Measurements from ENCODE around the gene TMEM45A. TPM values are rescaled to one million over a fixed set of nuclear protein-coding genes. Genes with fewer than 3 reads are reported as not detected.
"Not testable (repeated sequence)": the region's sequence is repeated elsewhere in the genome, so short reads cannot be mapped to it uniquely, and the experiment has no call there.

TMEM45A gene
- 20.6 TPM for total RNA-seq

DNA sequence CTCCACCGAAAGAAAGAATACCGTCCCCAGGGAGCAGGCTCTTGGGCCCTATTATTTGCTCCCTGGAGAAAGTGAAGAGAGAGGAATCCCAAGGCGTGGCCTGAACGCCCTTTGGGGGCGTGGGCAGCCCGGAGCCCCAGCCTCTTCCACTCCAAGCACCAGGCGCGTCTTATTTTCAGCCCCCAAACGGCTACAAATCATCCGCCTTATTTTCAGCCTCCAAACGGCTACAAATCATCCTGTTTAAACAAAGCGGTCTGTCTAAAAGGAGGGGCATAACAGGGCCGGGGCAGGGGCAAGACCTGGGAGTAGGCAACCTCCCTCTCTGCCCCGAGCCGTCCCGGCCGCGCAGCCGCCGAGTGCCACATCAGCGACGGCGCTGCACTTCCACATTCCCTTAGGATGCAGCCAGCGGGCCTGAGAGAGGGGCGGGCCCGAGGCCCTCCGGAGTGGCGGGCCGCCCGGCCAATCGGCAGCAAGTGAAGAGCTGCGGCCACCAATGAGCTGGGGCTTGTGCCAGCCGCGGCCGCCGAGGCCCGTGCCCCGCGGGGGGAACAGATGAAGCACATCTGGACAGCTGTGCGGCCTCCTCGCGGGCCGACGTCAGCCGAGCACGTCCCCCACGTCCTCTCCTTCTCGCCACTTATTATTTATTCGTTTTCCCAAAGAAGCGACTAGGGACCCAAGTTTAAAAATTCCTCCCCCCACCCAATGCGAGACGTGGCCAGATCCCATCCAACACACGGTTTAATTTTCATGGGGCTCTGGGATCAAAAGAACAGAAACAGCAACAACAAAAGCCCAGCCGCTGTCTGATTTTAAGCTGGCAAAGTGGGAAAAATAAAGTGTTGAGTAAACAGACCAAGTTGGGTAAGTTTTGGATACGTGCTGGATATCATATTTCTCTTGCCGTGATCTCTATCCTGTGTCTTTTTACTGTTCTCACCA lies at the start of gene TMEM45A:
TMEM45A (plus strand) TSS at position 561 of the 948 bp plus-strand sequence. CDS start 62,593 bp downstream, outside the sequence.
- ATAC-seq: peak; percentile 100
- peak; percentile 97 for DNase-seq (ENCODE audit: low spot score)
- intact Hi-C loops (cut with DNase I): no loop called here

- DNase-seq (ENCODE audit: low spot score) (no peak), ATAC-seq (no peak)
- intact Hi-C loops (cut with DNase I): no loop called here
These were observed 48.7 kb upstream of the TMEM45A start for GRCh38 chr3:100443690-100444089.

DNA sequence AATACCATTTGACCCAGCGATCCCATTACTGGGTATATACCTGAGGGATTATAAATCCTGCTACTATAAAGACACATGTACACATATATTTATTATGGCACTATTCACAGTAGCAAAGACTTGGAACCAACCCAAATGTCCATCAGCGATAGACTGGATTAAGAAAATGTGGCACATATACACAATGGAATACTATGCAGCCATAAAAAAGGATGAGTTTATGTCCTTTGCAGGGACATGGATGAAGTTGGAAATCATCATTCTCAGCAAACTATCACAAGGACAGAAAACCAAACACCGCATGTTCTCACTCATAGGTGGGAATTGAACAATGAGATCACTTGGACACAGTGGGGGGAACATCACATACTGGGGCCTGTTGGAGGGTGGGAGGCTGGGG lies 45.4 kb upstream of the TMEM45A start:
- DNase-seq (ENCODE audit: low spot score); ATAC-seq; intact Hi-C loops (cut with DNase I): not testable (repeated sequence)

DNA sequence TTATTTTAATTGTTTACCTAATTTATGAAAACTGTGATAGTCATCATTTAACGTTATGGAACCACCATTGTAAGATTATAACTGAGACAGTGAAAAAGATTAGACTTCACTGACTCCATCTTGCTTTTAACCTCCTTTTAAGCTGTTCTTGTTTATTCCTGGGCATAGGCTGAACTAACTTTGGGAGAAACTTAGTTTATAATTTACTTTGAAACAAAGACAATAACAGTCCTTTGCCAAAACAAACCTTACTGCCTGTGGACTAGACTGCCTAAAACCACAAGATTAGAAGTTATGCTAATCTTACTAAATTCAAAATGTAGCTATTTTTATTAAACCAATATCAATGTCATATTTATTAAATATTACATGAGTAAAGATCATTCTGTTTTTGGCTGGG lies 44.3 kb upstream of the TMEM45A start:
- ATAC-seq (no peak), DNase-seq (ENCODE audit: low spot score) (no peak)
- intact Hi-C loops (cut with DNase I): no loop called here

GRCh38 chr3:100449214-100449613 lies 43.2 kb upstream of the TMEM45A start:
- intact Hi-C loops (cut with DNase I): no loop called here

DNA sequence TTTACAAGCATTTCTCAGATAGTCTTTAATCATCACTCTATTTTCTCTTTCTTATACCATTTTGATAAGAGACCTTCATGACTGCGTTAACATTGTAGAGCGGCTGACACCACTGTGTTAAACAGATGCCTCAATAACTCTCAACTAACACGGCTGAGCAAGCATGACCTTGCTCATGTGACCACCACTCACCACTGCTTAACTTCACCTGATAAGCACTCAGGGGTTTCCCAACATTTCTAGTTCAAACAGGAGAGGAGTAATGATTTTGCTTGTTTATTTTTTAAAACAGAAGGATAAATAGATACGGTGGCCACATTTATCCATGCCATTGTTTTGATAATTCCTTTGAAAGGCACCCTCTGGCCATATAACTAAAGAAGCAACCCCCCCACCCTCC lies 37.7 kb upstream of the TMEM45A start:
- no peak for ATAC-seq
- intact Hi-C loops (cut with DNase I): no loop called here
- no peak for DNase-seq (ENCODE audit: low spot score)

More at GRCh38 chr3:100449214-100449613, 43.2 kb upstream of the TMEM45A start:
- ATAC-seq (no peak), DNase-seq (ENCODE audit: low spot score) (no peak)

DNA sequence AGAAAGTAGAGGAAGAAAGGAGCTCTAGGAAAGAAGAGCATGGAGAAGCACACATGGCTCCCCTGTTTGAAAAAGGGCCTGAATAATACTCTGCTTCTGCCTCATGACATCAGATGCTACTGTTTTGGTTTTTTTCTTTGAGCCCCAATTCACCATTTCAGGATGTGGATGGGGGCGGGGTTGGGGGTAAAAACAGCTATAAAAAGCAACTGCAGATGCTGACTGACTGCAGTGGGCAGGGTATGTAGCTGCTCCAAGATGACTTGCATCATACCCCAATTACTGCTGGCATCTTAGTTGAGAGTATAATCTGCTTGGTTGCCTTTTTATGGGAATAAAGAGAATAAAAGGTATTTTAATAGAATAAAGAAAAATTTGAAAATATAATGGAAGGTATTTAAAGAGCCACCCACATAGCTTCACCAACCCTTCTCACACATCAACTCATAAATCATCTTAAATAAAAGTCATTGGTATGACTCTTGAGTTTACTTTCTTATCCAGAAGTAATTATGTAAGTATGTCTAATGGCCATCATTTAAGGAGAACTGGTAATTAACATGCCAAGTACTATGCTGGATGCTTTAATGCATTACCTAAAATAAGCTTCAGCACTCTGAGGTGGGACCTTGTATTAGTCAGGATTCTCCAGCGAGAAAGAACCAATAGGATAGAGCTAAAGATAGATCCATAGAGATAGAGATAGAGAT lies 36.4 kb upstream of the TMEM45A start:
- intact Hi-C loops (cut with DNase I): no loop called here
- no peak for ATAC-seq
- DNase-seq (ENCODE audit: low spot score): no peak

DNA sequence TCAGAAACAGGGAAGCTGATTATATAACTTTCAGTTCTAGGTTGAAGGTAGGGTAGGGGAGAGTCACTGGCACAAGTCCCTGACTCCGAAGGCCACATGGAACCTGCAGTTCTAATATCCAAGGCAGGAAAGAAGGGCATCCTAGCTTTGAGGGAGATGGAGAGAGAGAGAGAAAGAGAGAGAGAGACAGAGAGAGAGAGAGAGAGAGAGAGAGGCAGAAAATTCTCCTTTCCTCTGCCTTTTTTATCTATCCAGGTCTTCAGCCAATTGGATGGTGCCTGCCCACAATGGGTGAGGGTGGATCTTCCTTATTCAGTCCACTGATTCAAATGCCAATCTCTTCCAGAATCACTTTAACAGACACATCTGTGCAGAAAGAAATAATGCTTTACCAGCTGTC lies 35.7 kb upstream of the TMEM45A start:
- ATAC-seq (no peak), DNase-seq (ENCODE audit: low spot score) (no peak)
- intact Hi-C loops (cut with DNase I): no loop called here

GRCh38 chr3:100457811-100458210 lies 34.6 kb upstream of the TMEM45A start:
- ATAC-seq: no peak
- intact Hi-C loops (cut with DNase I): no loop called here
- no peak for DNase-seq (ENCODE audit: low spot score)

- ATAC-seq: no peak
- intact Hi-C loops (cut with DNase I): no loop called here
- no peak for DNase-seq (ENCODE audit: low spot score)
These were observed 33.6 kb upstream of the TMEM45A start for GRCh38 chr3:100458814-100459213.

GRCh38 chr3:100463002-100463401 lies 29.4 kb upstream of the TMEM45A start:
- intact Hi-C loops (cut with DNase I): no loop called here
- DNase-seq (ENCODE audit: low spot score): no peak
- ATAC-seq: peak; percentile 88

DNA sequence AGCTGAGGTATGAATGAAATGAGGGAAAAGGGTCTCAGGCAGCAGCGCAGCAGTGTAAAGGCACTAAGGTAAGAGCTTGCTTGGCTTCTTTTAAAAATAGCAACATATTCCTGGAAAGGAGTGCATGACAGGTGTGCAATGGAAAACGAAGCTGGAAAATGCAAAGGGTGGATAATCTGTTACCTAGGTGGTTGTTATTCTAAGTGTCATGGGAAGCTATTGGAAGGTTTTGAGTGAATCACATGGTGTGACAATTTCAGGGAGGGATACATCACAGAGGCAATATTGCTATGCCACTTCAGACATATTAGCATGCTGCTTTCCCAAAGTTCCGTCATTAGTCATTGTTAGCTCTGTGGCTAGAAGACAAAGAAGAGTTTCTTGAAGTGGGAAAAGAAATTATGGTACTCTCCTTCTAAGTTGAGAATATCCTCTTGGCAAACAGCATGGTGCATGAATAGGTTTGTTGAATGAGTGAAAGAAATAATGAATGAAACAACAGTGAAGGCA lies 28.7 kb upstream of the TMEM45A start:
- intact Hi-C loops (cut with DNase I): no loop called here
- no peak for ATAC-seq
- DNase-seq (ENCODE audit: low spot score): no peak

DNA sequence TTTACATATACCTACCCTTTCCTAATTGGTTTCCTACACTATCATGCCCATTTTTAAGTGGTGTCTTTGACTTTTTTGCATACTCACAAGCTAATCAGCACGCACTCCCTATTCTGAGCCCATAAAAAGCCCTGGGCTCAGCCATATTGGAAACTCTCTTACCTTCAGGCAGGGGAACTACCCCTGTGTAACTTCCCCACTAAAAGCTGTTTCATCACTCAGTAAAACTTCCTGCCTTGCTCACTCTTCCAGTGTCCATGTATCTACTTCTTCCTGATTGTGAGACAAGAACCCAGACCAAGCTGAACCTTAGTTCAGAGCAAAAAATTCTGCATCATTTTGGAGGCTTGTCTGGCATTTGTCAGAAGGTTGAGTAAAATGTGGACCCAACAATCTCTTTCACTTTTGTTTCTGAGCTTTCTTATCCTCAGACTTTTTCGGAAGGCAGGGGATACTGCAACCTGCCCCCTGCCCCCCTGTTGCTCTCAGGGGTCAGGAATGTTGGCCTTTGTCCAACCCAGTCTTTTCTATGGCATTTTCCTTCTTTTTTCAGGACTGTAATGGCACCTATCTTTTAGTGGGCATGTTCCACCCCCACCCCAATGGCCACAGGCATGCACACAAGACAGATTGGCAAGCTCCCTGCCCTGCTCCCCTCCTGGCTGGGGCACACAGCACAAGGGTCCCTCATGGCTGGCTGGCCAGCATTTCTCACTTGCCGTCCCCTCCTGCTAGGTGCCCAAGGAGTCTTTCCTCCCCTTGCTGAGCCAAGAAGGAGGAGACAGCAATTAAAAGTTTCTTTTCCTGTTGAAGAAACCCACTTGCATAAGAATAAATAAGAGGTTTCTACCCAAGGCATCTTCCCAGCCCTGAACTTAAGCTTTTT lies 26.3 kb upstream of the TMEM45A start:
- ATAC-seq: no peak
- intact Hi-C loops (cut with DNase I): no loop called here
- DNase-seq (ENCODE audit: low spot score): no peak

- intact Hi-C loops (cut with DNase I): no loop called here
- ATAC-seq: no peak
- no peak for DNase-seq (ENCODE audit: low spot score)
These were observed 25.3 kb upstream of the TMEM45A start for GRCh38 chr3:100467133-100467532.

DNA sequence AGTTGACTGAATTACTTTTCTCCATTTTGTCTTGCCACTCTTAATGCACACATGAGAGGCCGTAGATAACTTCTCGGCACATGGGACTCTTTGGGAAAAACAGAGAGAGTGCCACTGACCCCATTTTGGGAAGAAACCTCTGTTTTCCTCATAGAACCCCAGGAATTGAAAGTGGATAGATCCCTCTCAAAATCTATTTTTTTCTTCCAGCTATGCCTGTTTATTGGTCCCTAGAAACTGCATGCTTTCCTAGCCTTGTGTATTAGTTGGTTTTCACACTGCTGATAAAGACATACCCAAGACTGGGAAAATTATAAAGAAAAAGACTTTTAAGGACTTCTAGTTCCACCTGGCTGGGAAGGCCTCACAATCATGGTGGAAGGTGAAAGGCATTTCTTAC lies 23.7 kb upstream of the TMEM45A start:
- ATAC-seq (no peak), DNase-seq (ENCODE audit: low spot score) (no peak)
- intact Hi-C loops (cut with DNase I): no loop called here

GRCh38 chr3:100470951-100471350 lies 21.5 kb upstream of the TMEM45A start:
- intact Hi-C loops (cut with DNase I): no loop called here
- ATAC-seq: no peak
- DNase-seq (ENCODE audit: low spot score): no peak

DNA sequence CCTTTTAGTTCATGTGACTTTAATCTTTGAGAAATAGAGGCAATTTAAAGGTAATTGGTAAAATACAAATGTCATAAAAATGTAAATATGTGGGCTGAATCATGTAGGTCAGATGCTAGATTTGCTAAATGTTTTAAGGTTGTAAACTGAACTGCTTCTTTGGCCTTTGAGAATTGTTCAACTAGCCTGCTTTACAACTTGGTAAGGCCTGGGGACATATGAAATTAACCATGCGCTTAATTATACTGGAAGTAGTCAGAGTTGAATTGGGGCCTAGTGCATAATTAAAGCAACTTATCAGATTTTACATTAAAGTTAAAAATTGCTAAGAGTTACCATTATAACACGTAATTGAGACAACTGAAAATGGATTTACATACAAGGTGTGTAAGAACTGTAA lies 21.0 kb upstream of the TMEM45A start:
- intact Hi-C loops (cut with DNase I): no loop called here
- DNase-seq (ENCODE audit: low spot score) (no peak), ATAC-seq (no peak)

DNA sequence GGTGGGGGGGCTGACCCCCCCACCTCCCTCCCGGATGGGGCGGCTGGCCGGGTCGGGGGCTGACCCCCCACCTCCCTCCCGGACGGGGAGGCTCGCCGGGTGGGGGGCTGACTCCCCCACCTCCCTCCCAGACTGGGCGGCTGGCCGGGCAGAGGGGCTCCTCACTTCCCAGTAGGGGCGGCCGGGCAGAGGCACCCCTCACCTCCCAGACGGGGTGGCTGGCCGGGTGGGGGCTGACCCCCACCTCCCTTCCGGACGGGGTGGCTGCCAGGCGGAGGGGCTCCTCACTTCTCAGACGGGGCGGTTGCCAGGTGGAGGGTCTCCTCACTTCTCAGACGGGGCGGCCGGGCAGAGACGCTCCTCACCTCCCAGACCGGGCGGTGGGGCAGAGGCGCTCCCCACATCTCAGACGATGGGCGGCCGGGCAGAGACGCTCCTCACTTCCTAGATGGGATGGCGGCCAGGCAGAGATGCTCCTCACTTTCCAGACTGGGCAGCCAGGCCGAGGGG lies 14.5 kb upstream of the TMEM45A start:
- DNase-seq (ENCODE audit: low spot score); ATAC-seq; intact Hi-C loops (cut with DNase I): not testable (repeated sequence)

GRCh38 chr3:100478521-100478920 lies 13.9 kb upstream of the TMEM45A start:
- ATAC-seq; DNase-seq (ENCODE audit: low spot score): not testable (repeated sequence)

More at GRCh38 chr3:100478521-100478920, 13.9 kb upstream of the TMEM45A start:
- intact Hi-C loops (cut with DNase I): not testable (repeated sequence)

Measured in sciatic nerve (tissue), 2 donors.